ENCODE data around the gene CAPN5.

The CAPN5 gene

GRCh38 chr11:77147036-77147315, 80.2 kb downstream of the CAPN5 start:
- no peaks in the 10 kb centered on the region for H4K20me1 ChIP-seq (ENCODE audit: insufficient read depth, low read length, poor library complexity, severe bottlenecking)

GRCh38 chr11:77147668-77148321, 81.0 kb downstream of the CAPN5 start:
- H3K9ac ChIP-seq (ENCODE audit: low read depth, low read length, poor library complexity, severe bottlenecking) = no peak overlapping the region
- no peaks in the 10 kb centered on the region for H3K27me3 ChIP-seq (ENCODE audit: insufficient read depth, low read length, poor library complexity, severe bottlenecking)
- peak overlapping the region; percentile 48; the same call in 1 of the 2 replicates for H2AFZ ChIP-seq (ENCODE audit: low read length)
- no peak overlapping the region for H3K4me3 ChIP-seq (ENCODE audit: low read length, poor library complexity, severe bottlenecking)
- no peaks in the 10 kb centered on the region for H3F3A ChIP-seq (ENCODE audit: low read depth)
- H3K9me3 ChIP-seq (ENCODE audit: insufficient read depth, low read depth, low read length) = no peaks in the 10 kb centered on the region
- no peaks in the 10 kb centered on the region for H3K79me2 ChIP-seq (ENCODE audit: insufficient read depth, low read length)
- peak overlapping the region; percentile 54 for H3K4me2 ChIP-seq (ENCODE audit: low read depth, low read length, poor library complexity, severe bottlenecking)
- H3K4me1 ChIP-seq (ENCODE audit: insufficient read depth, low read length, poor library complexity, severe bottlenecking) = peaks cover 51% of the 10 kb centered on the region
- TF ChIP-seq EZH2phosphoT487 (IDR thresholded peaks at IDR 0.05; ENCODE audit: borderline replicate concordance) = no peak
- TF ChIP-seq, protein P1, sequence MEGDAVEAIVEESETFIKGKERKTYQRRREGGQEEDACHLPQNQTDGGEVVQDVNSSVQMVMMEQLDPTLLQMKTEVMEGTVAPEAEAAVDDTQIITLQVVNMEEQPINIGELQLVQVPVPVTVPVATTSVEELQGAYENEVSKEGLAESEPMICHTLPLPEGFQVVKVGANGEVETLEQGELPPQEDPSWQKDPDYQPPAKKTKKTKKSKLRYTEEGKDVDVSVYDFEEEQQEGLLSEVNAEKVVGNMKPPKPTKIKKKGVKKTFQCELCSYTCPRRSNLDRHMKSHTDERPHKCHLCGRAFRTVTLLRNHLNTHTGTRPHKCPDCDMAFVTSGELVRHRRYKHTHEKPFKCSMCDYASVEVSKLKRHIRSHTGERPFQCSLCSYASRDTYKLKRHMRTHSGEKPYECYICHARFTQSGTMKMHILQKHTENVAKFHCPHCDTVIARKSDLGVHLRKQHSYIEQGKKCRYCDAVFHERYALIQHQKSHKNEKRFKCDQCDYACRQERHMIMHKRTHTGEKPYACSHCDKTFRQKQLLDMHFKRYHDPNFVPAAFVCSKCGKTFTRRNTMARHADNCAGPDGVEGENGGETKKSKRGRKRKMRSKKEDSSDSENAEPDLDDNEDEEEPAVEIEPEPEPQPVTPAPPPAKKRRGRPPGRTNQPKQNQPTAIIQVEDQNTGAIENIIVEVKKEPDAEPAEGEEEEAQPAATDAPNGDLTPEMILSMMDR (conservative IDR thresholded peaks at IDR 0.05; ENCODE audit: low read length) = no peak
- no peaks in the 10 kb centered on the region for H3K9me2 ChIP-seq (replicated peaks; ENCODE audit: low read depth, low read length)
- H3K36me3 ChIP-seq (ENCODE audit: insufficient read depth, low read length) = no peaks in the 10 kb centered on the region
- H4K20me1 ChIP-seq (ENCODE audit: insufficient read depth, low read length, poor library complexity, severe bottlenecking) = no peaks in the 10 kb centered on the region

More at GRCh38 chr11:77147036-77147315, 80.2 kb downstream of the CAPN5 start:
- H3K36me3 ChIP-seq (ENCODE audit: insufficient read depth, low read length) = no peaks in the 10 kb centered on the region
- H3K27me3 ChIP-seq (ENCODE audit: insufficient read depth, low read length, poor library complexity, severe bottlenecking) = no peaks in the 10 kb centered on the region
- no peak overlapping the region for H3K4me2 ChIP-seq (ENCODE audit: low read depth, low read length, poor library complexity, severe bottlenecking)
- H3K4me1 ChIP-seq (ENCODE audit: insufficient read depth, low read length, poor library complexity, severe bottlenecking) = peaks cover 51% of the 10 kb centered on the region
- no peaks in the 10 kb centered on the region for H3K79me2 ChIP-seq (ENCODE audit: insufficient read depth, low read length)
- TF ChIP-seq, protein P1 (conservative IDR thresholded peaks at IDR 0.05; ENCODE audit: low read length) = no peak
- TF ChIP-seq EZH2phosphoT487 (IDR thresholded peaks at IDR 0.05; ENCODE audit: borderline replicate concordance) = no peak
- H3K9me2 ChIP-seq (replicated peaks; ENCODE audit: low read depth, low read length) = no peaks in the 10 kb centered on the region
- H3K4me3 ChIP-seq (ENCODE audit: low read length, poor library complexity, severe bottlenecking) = no peak overlapping the region
- no peaks in the 10 kb centered on the region for H3K9me3 ChIP-seq (ENCODE audit: insufficient read depth, low read depth, low read length)
- no peaks in the 10 kb centered on the region for H3F3A ChIP-seq (ENCODE audit: low read depth)
- no peak overlapping the region for H2AFZ ChIP-seq (ENCODE audit: low read length)
- no peak overlapping the region for H3K9ac ChIP-seq (ENCODE audit: low read depth, low read length, poor library complexity, severe bottlenecking)

DNA sequence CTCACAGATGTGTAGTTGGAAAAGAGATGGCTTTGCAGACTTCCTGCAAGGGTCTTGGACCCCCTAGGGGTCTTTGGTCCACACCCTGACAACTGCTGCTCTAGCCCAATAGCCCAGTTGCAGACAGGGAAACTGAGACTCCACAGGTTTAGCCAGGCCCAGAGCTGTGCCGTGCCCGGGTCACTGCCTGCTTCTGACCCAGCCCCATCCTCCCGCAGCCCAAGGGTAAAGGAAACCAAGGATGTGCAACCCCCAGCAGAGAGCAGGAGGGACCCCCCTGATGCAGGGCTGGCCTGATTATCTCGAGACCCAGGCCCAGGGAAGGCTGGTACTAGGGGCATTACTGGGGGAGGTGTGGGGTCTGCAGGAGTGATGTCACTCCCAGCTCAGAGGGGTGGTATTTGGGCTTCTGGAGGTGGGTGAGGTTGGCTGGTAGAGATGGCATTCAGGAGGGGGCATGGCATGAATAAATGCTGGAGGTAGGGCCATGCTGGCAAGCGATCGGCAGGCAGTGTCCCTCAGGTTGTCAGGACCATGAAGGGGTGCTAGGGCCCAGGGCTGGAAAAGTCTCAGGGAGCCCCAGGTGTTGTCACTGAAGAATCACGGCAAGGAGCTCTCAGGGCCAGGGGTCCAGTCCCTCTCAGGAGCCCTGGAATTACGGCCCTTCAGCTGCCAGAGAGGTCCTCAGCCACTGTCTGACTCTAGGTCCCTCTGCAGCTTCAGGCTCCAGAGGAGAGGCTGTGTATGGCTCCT, 82.4 kb downstream of the CAPN5 start:
- H3K27me3 ChIP-seq (ENCODE audit: insufficient read depth, low read length, poor library complexity, severe bottlenecking) = no peaks in the 10 kb centered on the region
- no peaks in the 10 kb centered on the region for H4K20me1 ChIP-seq (ENCODE audit: insufficient read depth, low read length, poor library complexity, severe bottlenecking)
- no peak overlapping the region for H3K4me2 ChIP-seq (ENCODE audit: low read depth, low read length, poor library complexity, severe bottlenecking)

More for the DNA sequence above, 82.4 kb downstream of the CAPN5 start:
- no peaks in the 10 kb centered on the region for H3K9me2 ChIP-seq (replicated peaks; ENCODE audit: low read depth, low read length)
- H3K4me1 ChIP-seq (ENCODE audit: insufficient read depth, low read length, poor library complexity, severe bottlenecking) = peaks cover 57% of the 10 kb centered on the region
- no peak overlapping the region for H2AFZ ChIP-seq (ENCODE audit: low read length)
- H3K9me3 ChIP-seq (ENCODE audit: insufficient read depth, low read depth, low read length) = no peaks in the 10 kb centered on the region
- H3K9ac ChIP-seq (ENCODE audit: low read depth, low read length, poor library complexity, severe bottlenecking) = no peak overlapping the region
- H3K4me3 ChIP-seq (ENCODE audit: low read length, poor library complexity, severe bottlenecking) = no peak overlapping the region
- no peaks in the 10 kb centered on the region for H3K79me2 ChIP-seq (ENCODE audit: insufficient read depth, low read length)
- no peaks in the 10 kb centered on the region for H3K36me3 ChIP-seq (ENCODE audit: insufficient read depth, low read length)
- TF ChIP-seq, protein P1 (conservative IDR thresholded peaks at IDR 0.05; ENCODE audit: low read length) = no peak
- TF ChIP-seq EZH2phosphoT487 (IDR thresholded peaks at IDR 0.05; ENCODE audit: borderline replicate concordance) = no peak
- H3F3A ChIP-seq (ENCODE audit: low read depth) = no peaks in the 10 kb centered on the region
